HCT116 (cell line): ENCODE results near the gene MTREX. TPM values are rescaled to one million over a fixed set of nuclear protein-coding genes. Genes with fewer than 3 reads are reported as not detected.

Experiments used
- ATAC-seq: fragments of 200-7000 bp; cut with Tn5 transposase; 2 replicates; pipeline ENCODE4 v1.9.1; 2020; ENCODE audit warnings: mild to moderate bottlenecking, moderate library complexity
- BruUV-seq: library from RNA; stranded (reverse); fragments of 400-500 nt; replicated peaks from 2 replicates; lab custom pipeline; 2021; lab: Mats Ljungman, UMichigan
- CTCF ChIA-PET: fragments of 300-600 bp; sonication (Branson Sonifier 250); formaldehyde crosslinking; loops from one replicate; lab custom pipeline; 2021; ENCODE audit warnings: antibody characterized with exemption; lab: Charles Lee
- POLR2A ChIA-PET: fragments of 300-600, 350-600 bp; sonication (Branson Sonifier 250); formaldehyde crosslinking; loops from one replicate; lab custom pipeline; 2021; ENCODE audit warnings: antibody characterized with exemption; lab: Charles Lee
- RAD21 ChIA-PET, 2 experiments: fragments of 300-600 bp; sonication (Branson Sonifier 250); formaldehyde crosslinking; loops; one replicate each; lab custom pipeline; 2023; ENCODE audit warnings: low total read pairs in 2 of 2; ENCODE audit not compliant: uncharacterized antibody in 2 of 2, unreplicated experiment in 2 of 2, low non-redundant PET in 1 of 2; lab: Charles Lee
- DNase-seq: peaks from one replicate; pipeline ENCODE4 v3.0.0-alpha.2; 2010; ENCODE audit warnings: low read depth, low spot score
- H2AFZ ChIP-seq: fragments of 200-600 bp; shearing (Covaris generic), sonication (generic); 2 replicates; pipeline ENCODE4 v1.6.1; 2017; ENCODE audit warnings: low read depth, mixed run types, mixed read lengths, antibody characterized with exemption, low read length; ENCODE audit not compliant: poor library complexity, severe bottlenecking
- H3K27ac ChIP-seq: 2 replicates; pipeline ENCODE4 v1.5.1; 2012; ENCODE audit warnings: low read depth, low read length
- H3K27me3 ChIP-seq: fragments of 200-600 bp; sonication (generic); 2 replicates; pipeline ENCODE4 v1.6.1; 2016; ENCODE audit warnings: mixed run types, low read length, mixed read lengths; ENCODE audit not compliant: insufficient read depth
- H3K36me3 ChIP-seq, 2 experiments: fragments of 200-500 bp in 1 of 2; fragments of 200-600 bp in 1 of 2; sonication (Bioruptor generic) in 1 of 2; sonication (generic) in 1 of 2; 2 replicates each; pipeline versions ENCODE4 v1.5.1 to v1.6.1; 2014 to 2016; ENCODE audit warnings: low read length in 2 of 2, inconsistent platforms in 1 of 2, mixed read lengths in 1 of 2, mixed run types in 1 of 2; ENCODE audit not compliant: insufficient read depth in 2 of 2, control insufficient read depth in 1 of 2
- H3K4me1 ChIP-seq, 2 experiments: fragments of 200-600 bp in 1 of 2; sonication (generic) in 1 of 2; 2 replicates each; pipeline versions ENCODE4 v1.5.1 to v1.6.1; 2012 to 2017; ENCODE audit warnings: low read length in 2 of 2, inconsistent platforms in 1 of 2, mild to moderate bottlenecking in 1 of 2, mixed read lengths in 1 of 2, mixed run types in 1 of 2, moderate library complexity in 1 of 2; ENCODE audit not compliant: insufficient read depth in 2 of 2, control insufficient read depth in 1 of 2
- H3K4me2 ChIP-seq: fragments of 200-600 bp; sonication (generic); 2 replicates; pipeline ENCODE4 v1.6.1; 2017; ENCODE audit warnings: mixed run types, low read length, mixed read lengths
- H3K4me3 ChIP-seq, 2 experiments: fragments of 200-600 bp in 1 of 2; sonication (generic) in 1 of 2; replicated peaks in 1 of 2; 2 replicates each; pipeline ENCODE4 v1.5.1; 2011 to 2016; ENCODE audit warnings: low read length in 2 of 2, control low read depth in 1 of 2, low read depth in 1 of 2, mild to moderate bottlenecking in 1 of 2, mixed read lengths in 1 of 2, mixed run types in 1 of 2
- H3K79me2 ChIP-seq: fragments of 200-600 bp; sonication (generic); 2 replicates; pipeline ENCODE4 v1.6.1; 2017; ENCODE audit warnings: mild to moderate bottlenecking, mixed run types, low read length, moderate library complexity, mixed read lengths; ENCODE audit not compliant: insufficient read depth
- H3K9ac ChIP-seq: fragments of 200-600 bp; sonication (generic); 2 replicates; pipeline ENCODE4 v1.6.1; 2016; ENCODE audit warnings: low read length, mixed read lengths
- H3K9me2 ChIP-seq: fragments of 200-600 bp; sonication (generic), shearing (Covaris generic); 2 replicates; pipeline ENCODE4 v1.6.1; 2017; ENCODE audit warnings: mixed run types, mild to moderate bottlenecking, moderate library complexity; ENCODE audit not compliant: insufficient read depth
- H3K9me3 ChIP-seq, 2 experiments: fragments of 200-500 bp in 1 of 2; fragments of 200-600 bp in 1 of 2; sonication (Bioruptor generic) in 1 of 2; sonication (generic) in 1 of 2; 2 replicates each; pipeline ENCODE4 v1.6.1; 2014 to 2017; ENCODE audit warnings: low read length in 2 of 2, mixed read lengths in 2 of 2, inconsistent platforms in 1 of 2, low read depth in 1 of 2, mild to moderate bottlenecking in 1 of 2, mixed run types in 1 of 2, moderate library complexity in 1 of 2; ENCODE audit not compliant: control insufficient read depth in 1 of 2, insufficient read depth in 1 of 2
- H4K20me1 ChIP-seq: fragments of 200-600 bp; sonication (generic), shearing (Covaris generic); 2 replicates; pipeline ENCODE4 v1.6.1; 2017; ENCODE audit warnings: mixed run types, mild to moderate bottlenecking, moderate library complexity; ENCODE audit not compliant: insufficient read depth
- CEBPB ChIP-seq: IDR thresholded peaks from 2 replicates; pipeline ENCODE4 v1.6.1; 2012; ENCODE audit warnings: low read depth
- EGR1 ChIP-seq: IDR thresholded peaks from 2 replicates; pipeline ENCODE4 v1.6.1; 2012; ENCODE audit warnings: low read depth
- ELF1 ChIP-seq: IDR thresholded peaks from 2 replicates; pipeline ENCODE4 v1.6.1; 2012; ENCODE audit warnings: low read depth, borderline replicate concordance
- EZH2 ChIP-seq: fragments of 200-600 bp; sonication (generic); IDR thresholded peaks from 2 replicates; pipeline ENCODE4 v1.6.1; 2017; ENCODE audit warnings: antibody characterized with exemption, mixed run types
- FOSL1 ChIP-seq: IDR thresholded peaks from 2 replicates; pipeline ENCODE4 v1.6.1; 2012; ENCODE audit warnings: low read depth
- POLR2A ChIP-seq: IDR thresholded peaks from 2 replicates; pipeline ENCODE4 v1.7.0; 2011; ENCODE audit warnings: borderline replicate concordance; ENCODE audit not compliant: insufficient read depth, insufficient read length; ENCODE audit errors: extremely low read depth
- POLR2AphosphoS5 ChIP-seq: IDR thresholded peaks from 2 replicates; pipeline ENCODE4 v1.6.1; 2011; ENCODE audit warnings: mild to moderate bottlenecking, low read depth, low read length, moderate library complexity
- SIN3A ChIP-seq: IDR thresholded peaks from 2 replicates; pipeline ENCODE4 v1.6.1; 2012; ENCODE audit warnings: low read depth
- SRF ChIP-seq: IDR thresholded peaks from 2 replicates; pipeline ENCODE4 v1.6.1; 2012; ENCODE audit warnings: low read depth
- ZFX ChIP-seq: fragments of 450-650 bp; IDR thresholded peaks from 2 replicates; pipeline ENCODE4 v1.6.1; 2017
- intact Hi-C: fragments of 100-400 bp; cut with micrococcal nuclease; formaldehyde crosslinking; loops from 2 replicates; pipeline ENCODE4 v1.10.0; 2022
- total RNA-seq: library from RNA; stranded (reverse); gene quantifications from one replicate; pipeline ENCODE4 v1.2.1, GENCODE V29; 2021; ENCODE audit not compliant: unreplicated experiment
- TF ChIP-seq, protein P1 (sequence below): IDR thresholded peaks from 2 replicates; pipeline ENCODE4 v1.6.1; 2012

Gene MTREX
- total RNA-seq, 1 experiment from 2014 or later: 101 TPM

- POLR2A ChIA-PET: no interaction called here
- H3K27ac ChIP-seq: no peak overlapping the region
- no peak for TF ChIP-seq POLR2AphosphoS5
- TF ChIP-seq ELF1: no peak
- no peak for TF ChIP-seq CEBPB
- TF ChIP-seq EGR1: no peak
- TF ChIP-seq SIN3A: no peak
- TF ChIP-seq, all 23 proteins: peak for 0
- Histone ChIP-seq H3K4me3 (no peak overlapping the region), H3K9me2 (no peaks in the 10 kb centered on the region), H3K36me3 (peaks cover 14 to 25% of the 10 kb centered on the region in 2 experiments), H3K27me3 (no peaks in the 10 kb centered on the region), H3K79me2 (no peaks in the 10 kb centered on the region; the same call in none of the 2 replicates), H3K4me2 (no peak overlapping the region), H3K9me3 (no peaks in the 10 kb centered on the region), H4K20me1 (peaks cover 5% of the 10 kb centered on the region; the same call in 1 of the 2 replicates), H2AFZ (no peak overlapping the region), H3K4me1 (no peaks in the 10 kb centered on the region), H3K9ac (no peak overlapping the region)
- DNase-seq: no peak
- no peak for ATAC-seq
- no TSS peak for BruUV-seq
- ChIA-PET CTCF (no interaction called here), RAD21 (no interaction called here)
- intact Hi-C loops: no loop called here
Observed at GRCh38 chr5:55410845-55411244, 103.1 kb downstream of the MTREX start.

DNA sequence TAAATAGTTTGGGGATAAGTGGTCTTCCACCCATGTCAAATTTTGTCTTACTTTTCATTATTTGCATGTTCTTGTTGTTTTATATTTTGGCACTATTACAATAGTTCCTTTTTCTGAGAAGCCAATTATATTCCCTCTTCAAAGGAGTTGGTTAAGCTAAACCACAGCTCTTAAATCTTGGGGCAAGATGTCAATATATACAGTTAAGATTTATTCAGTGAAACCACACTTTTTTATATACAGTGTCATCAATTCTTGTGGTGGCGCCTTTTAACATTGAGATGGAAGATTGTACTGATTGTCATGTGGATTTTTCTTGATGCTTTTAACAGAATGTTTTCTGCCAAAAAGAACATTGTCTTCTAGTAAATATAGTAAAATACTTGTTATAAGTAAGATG, 104.1 kb downstream of the MTREX start:
- RAD21 ChIA-PET: no interaction called here
- Histone ChIP-seq H3K9me3 (no peaks in the 10 kb centered on the region), H3K27me3 (no peaks in the 10 kb centered on the region), H3K9me2 (no peaks in the 10 kb centered on the region), H3K9ac (no peak overlapping the region), H3K27ac (no peak overlapping the region), H4K20me1 (peaks cover 5% of the 10 kb centered on the region; the same call in 1 of the 2 replicates), H3K4me1 (no peaks in the 10 kb centered on the region), H2AFZ (no peak overlapping the region), H3K36me3 (peaks cover 11 to 18% of the 10 kb centered on the region in 2 experiments; a peak in 3 of 4 replicates), H3K4me3 (no peak overlapping the region), H3K79me2 (no peaks in the 10 kb centered on the region; the same call in 1 of the 2 replicates), H3K4me2 (no peak overlapping the region)
- ATAC-seq (no peak), DNase-seq (no peak)
- CTCF ChIA-PET: no interaction called here
- TF ChIP-seq POLR2A: no peak
- no peak for TF ChIP-seq SRF
- no peak for TF ChIP-seq EZH2
- TF ChIP-seq, protein P1, sequence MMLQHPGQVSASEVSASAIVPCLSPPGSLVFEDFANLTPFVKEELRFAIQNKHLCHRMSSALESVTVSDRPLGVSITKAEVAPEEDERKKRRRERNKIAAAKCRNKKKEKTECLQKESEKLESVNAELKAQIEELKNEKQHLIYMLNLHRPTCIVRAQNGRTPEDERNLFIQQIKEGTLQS: no peak
- no peak for TF ChIP-seq ELF1
- no peak for TF ChIP-seq ZFX
- no peak for TF ChIP-seq FOSL1
- no TSS peak for BruUV-seq
- POLR2A ChIA-PET: no interaction called here
- intact Hi-C loops: no loop called here
